Lung (tissue), 12 donors: ENCODE measurements around the gene CTSA. TPM values are rescaled to one million over a fixed set of nuclear protein-coding genes. Genes with fewer than 3 reads are reported as not detected.

Experiments
- ATAC-seq: fragments of 200-7000 bp; cut with Tn5 transposase; one replicate; pipeline ENCODE4 v1.9.1; 2020; ENCODE audit warnings: moderate number of reproducible peaks; ENCODE audit not compliant: insufficient read depth, low FRiP score
- DNase-seq, 3 donors: peaks; one replicate each; pipeline ENCODE4 v3.0.0-alpha.2; 2013 to 2017
- H3K27ac ChIP-seq, 2 donors: one replicate each; pipeline ENCODE4 v1.5.1; 2013; ENCODE audit warnings: mild to moderate bottlenecking in 2 of 2, moderate library complexity in 2 of 2, control low read depth in 1 of 2, inconsistent platforms in 1 of 2, low read depth in 1 of 2, low read length in 1 of 2
- H3K27me3 ChIP-seq, 3 donors: one replicate each; pipeline ENCODE4 v1.5.1; 2013; ENCODE audit warnings: low read length in 2 of 3; ENCODE audit not compliant: control insufficient read depth in 3 of 3, insufficient read depth in 3 of 3
- H3K36me3 ChIP-seq, 4 donors: one replicate each; pipeline ENCODE4 v1.5.1; 2013; ENCODE audit warnings: low read length in 4 of 4, mild to moderate bottlenecking in 1 of 4, moderate library complexity in 1 of 4; ENCODE audit not compliant: control insufficient read depth in 4 of 4, insufficient read depth in 4 of 4
- H3K4me1 ChIP-seq, 5 donors: one replicate each; pipeline ENCODE4 v1.5.1; 2013; ENCODE audit warnings: low read length in 5 of 5, mild to moderate bottlenecking in 2 of 5, moderate library complexity in 1 of 5; ENCODE audit not compliant: control insufficient read depth in 5 of 5, insufficient read depth in 5 of 5
- H3K4me3 ChIP-seq: one replicate; pipeline ENCODE4 v1.5.1; 2013; ENCODE audit warnings: mild to moderate bottlenecking, control low read depth, moderate library complexity
- H3K9ac ChIP-seq, 2 donors: one replicate each; pipeline ENCODE4 v1.5.1; 2013; ENCODE audit warnings: low read length in 2 of 2, control low read depth in 1 of 2; ENCODE audit not compliant: insufficient read depth in 1 of 2
- H3K9me3 ChIP-seq, 4 donors: one replicate each; pipeline ENCODE4 v1.5.1; 2013; ENCODE audit warnings: low read length in 3 of 4, mild to moderate bottlenecking in 1 of 4, moderate library complexity in 1 of 4; ENCODE audit not compliant: control insufficient read depth in 4 of 4, insufficient read depth in 3 of 4
- WGBS, 2 donors: extraction: QIAGEN DNeasy Blood & Tissue Kit; methylation state at CpG; one replicate each; pipeline ENCODE4 v1.1.7; 2013; 5-methylcytosine and 5-hydroxymethylcytosine counted together
- polyA plus RNA-seq, 2 donors: library from polyadenylated mRNA; stranded (reverse); fragments of 200-250 nt; gene quantifications; one replicate each; pipeline ENCODE4 v1.2.1, GENCODE V29; 2013
- total RNA-seq, 2 donors: library from RNA; depleted of rRNA in 1 of 2; stranded (reverse); fragments of >200 nt in 1 of 2; gene quantifications; one replicate each; pipeline ENCODE4 v1.2.1, GENCODE V29; 2014 to 2021
- TF ChIP-seq, protein P1 (sequence below): IDR thresholded peaks from 2 replicates; pipeline ENCODE4 v1.5.1; 2012; ENCODE audit warnings: mild to moderate bottlenecking; ENCODE audit errors: control extremely low read depth, extremely low read depth
- donor health status: control.
- donor health status: control.
- donor health status: Bipolar disorder and iron deficiency.
- donor health status: healthy.
- donor health status: DM: yes; HTN: yes; CAD: no.

Gene CTSA
- total and polyA plus RNA-seq, 4 donors, result 72.2 to 247 (median 140) TPM

GRCh38 chr20:45893831-45894230, 2.7 kb downstream of the CTSA start:
- Histone ChIP-seq H3K4me3 (no peak overlapping the region), H3K9ac (no peak overlapping the region), H3K36me3 (peaks cover 9 to 44% (median 20%) of the 10 kb centered on the region in 4 donors), H3K27ac (no peak overlapping the region), H3K4me1 (peaks cover 0 to 14% (median 7%) of the 10 kb centered on the region in 5 donors), H3K27me3 (no peaks in the 10 kb centered on the region), H3K9me3 (no peaks in the 10 kb centered on the region)
- WGBS, 2 donors, result 97 to 98% methylated on average over 4 of the region's 4 CpGs
- ATAC-seq (no peak), DNase-seq (no peak)
- TF ChIP-seq, protein P1, sequence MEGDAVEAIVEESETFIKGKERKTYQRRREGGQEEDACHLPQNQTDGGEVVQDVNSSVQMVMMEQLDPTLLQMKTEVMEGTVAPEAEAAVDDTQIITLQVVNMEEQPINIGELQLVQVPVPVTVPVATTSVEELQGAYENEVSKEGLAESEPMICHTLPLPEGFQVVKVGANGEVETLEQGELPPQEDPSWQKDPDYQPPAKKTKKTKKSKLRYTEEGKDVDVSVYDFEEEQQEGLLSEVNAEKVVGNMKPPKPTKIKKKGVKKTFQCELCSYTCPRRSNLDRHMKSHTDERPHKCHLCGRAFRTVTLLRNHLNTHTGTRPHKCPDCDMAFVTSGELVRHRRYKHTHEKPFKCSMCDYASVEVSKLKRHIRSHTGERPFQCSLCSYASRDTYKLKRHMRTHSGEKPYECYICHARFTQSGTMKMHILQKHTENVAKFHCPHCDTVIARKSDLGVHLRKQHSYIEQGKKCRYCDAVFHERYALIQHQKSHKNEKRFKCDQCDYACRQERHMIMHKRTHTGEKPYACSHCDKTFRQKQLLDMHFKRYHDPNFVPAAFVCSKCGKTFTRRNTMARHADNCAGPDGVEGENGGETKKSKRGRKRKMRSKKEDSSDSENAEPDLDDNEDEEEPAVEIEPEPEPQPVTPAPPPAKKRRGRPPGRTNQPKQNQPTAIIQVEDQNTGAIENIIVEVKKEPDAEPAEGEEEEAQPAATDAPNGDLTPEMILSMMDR, result no peak

DNA sequence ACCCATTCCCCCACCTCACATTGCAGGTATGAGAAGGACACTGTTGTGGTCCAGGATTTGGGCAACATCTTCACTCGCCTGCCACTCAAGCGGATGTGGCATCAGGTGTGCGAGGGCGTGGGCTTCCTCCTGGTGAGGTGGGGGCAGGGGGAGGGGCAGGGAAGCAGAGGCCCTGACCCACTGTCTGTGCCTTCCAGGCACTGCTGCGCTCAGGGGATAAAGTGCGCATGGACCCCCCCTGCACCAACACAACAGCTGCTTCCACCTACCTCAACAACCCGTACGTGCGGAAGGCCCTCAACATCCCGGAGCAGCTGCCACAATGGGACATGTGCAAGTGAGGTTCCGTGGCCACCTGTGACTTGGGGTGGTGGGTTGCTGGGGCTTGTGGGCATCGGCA, 3.7 kb downstream of the CTSA start:
- H3K4me1 ChIP-seq, result peaks cover 0 to 13% (median 7%) of the 10 kb centered on the region in 5 donors
- H3K9ac ChIP-seq, result no peak overlapping the region
- H3K4me3 ChIP-seq, result no peak overlapping the region
- no peaks in the 10 kb centered on the region for H3K27me3 ChIP-seq
- TF ChIP-seq, protein P1, result no peak
- ATAC-seq (no peak), DNase-seq (no peak)
- no peaks in the 10 kb centered on the region for H3K9me3 ChIP-seq
- H3K36me3 ChIP-seq, result peaks cover 9 to 49% (median 22%) of the 10 kb centered on the region in 4 donors
- 76 to 80% methylated on average over 12 of the region's 12 CpGs for WGBS, 2 donors
- H3K27ac ChIP-seq, result no peak overlapping the region

DNA sequence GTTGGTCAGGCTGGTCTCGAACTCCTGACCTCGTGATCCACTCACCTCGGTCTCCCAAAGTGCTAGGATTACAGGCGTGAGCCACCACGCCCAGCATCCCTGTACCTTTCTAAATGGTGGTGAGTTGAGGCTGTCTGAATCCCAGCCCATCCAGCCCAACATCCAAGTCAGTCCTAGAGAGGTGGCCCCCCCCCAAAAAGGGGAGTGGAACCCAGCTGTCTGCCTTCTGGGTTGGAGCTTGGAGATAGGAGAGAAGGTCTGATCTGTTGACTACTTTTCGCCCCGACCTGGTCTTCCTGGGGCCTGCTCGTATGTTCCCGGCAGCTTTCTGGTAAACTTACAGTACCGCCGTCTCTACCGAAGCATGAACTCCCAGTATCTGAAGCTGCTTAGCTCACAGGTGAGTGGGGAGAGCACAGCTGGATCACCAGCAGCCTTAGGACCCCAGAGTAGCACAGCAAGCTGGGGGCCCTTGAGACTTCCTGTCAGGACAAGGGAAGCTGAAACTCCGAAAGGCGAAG, 5.6 kb downstream of the CTSA start:
- no peak for ATAC-seq
- H3K9me3 ChIP-seq, result no peaks in the 10 kb centered on the region
- TF ChIP-seq, protein P1, result no peak
- peaks cover 0 to 8% (median 3%) of the 10 kb centered on the region in 5 donors for H3K4me1 ChIP-seq
- WGBS, 2 donors, result 93 to 97% methylated on average over 14 of the region's 14 CpGs
- peaks cover 9 to 49% (median 26%) of the 10 kb centered on the region in 4 donors for H3K36me3 ChIP-seq
- H3K27me3 ChIP-seq, result no peaks in the 10 kb centered on the region
- no peak overlapping the region for H3K27ac ChIP-seq
- H3K4me3 ChIP-seq, result no peak overlapping the region
- DNase-seq, result no peak
- H3K9ac ChIP-seq, result no peak overlapping the region

DNA sequence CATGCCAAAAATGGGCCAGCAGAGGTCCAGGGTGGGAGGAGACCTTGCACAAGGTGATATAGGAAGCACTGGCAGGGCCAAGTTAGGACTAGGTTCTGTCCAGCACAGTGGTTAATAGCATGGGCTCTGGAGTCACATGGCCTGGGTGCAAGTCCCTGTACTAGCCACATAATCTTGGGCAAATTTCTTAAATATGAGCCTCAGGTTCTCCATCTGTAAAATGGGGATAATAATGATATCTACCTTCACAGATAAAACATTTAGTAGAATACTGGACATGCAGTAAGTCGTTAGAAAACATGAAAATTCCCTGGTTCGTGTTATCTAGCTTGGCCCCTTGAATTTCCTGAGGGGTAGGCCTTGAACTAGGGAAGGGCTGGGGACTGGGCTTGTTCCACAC, 6.2 kb downstream of the CTSA start:
- TF ChIP-seq, protein P1, result no peak
- Histone ChIP-seq H3K27me3 (no peaks in the 10 kb centered on the region), H3K36me3 (peaks cover 9 to 52% (median 28%) of the 10 kb centered on the region in 4 donors), H3K9me3 (no peaks in the 10 kb centered on the region), H3K27ac (no peak overlapping the region), H3K4me3 (no peak overlapping the region), H3K4me1 (peaks cover 0 to 3% (median 0%) of the 10 kb centered on the region in 5 donors), H3K9ac (no peak overlapping the region)
- DNase-seq (no peak), ATAC-seq (no peak)
- 86 to 87% methylated on average over 2 of the region's 2 CpGs for WGBS, 2 donors
